RCC 7860 (cell line): ENCODE measurements around the gene OTOP2.

Experiments used
- DNase-seq: peaks from one replicate; pipeline ENCODE4 v3.0.0-alpha.2; 2015; ENCODE audit warnings: low spot score
- FAIRE-seq: peaks from 2 replicates; lab custom pipeline; 2012; peaks lifted over from hg19 to GRCh38; lab: Jason Lieb, UNC

OTOP2 gene, protein sequence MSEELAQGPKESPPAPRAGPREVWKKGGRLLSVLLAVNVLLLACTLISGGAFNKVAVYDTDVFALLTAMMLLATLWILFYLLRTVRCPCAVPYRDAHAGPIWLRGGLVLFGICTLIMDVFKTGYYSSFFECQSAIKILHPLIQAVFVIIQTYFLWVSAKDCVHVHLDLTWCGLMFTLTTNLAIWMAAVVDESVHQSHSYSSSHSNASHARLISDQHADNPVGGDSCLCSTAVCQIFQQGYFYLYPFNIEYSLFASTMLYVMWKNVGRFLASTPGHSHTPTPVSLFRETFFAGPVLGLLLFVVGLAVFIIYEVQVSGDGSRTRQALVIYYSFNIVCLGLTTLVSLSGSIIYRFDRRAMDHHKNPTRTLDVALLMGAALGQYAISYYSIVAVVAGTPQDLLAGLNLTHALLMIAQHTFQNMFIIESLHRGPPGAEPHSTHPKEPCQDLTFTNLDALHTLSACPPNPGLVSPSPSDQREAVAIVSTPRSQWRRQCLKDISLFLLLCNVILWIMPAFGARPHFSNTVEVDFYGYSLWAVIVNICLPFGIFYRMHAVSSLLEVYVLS

GRCh38 chr17:74924250-74924948 lies at the start of gene OTOP2:
Gene OTOP2, plus strand, starts transcription at chr17:74924273. Its CDS starts 360 bp downstream, at chr17:74924633.
- no peak for DNase-seq
- no peak for FAIRE-seq

DNA sequence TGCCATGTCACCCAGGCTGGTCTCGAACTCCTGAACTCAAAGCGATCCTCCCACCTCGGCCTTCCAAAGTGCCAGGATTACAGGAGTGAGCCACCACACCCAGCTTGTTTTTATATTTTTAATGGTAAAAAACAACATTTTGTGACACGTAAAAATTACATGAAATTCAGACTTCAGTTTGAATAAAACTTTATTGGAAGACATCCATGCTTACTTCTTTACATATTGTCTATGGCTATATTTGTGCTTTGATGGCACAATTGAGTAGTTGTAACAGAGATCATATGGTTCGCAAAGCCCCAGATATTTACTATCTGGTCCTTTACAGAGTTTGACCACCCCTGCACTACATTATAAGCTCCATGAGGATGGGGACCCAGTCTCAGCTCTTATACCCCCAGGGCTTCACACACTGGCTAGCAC lies 49.4 kb upstream of the OTOP2 start:
- DNase-seq = no peak
- no peak for FAIRE-seq

- FAIRE-seq = no peak
- no peak for DNase-seq
These were observed 48.7 kb upstream of the OTOP2 start for GRCh38 chr17:74875155-74875976.

GRCh38 chr17:74875977-74876593 lies 48.0 kb upstream of the OTOP2 start:
- FAIRE-seq (no peak), DNase-seq (no peak)

GRCh38 chr17:74877592-74878548 lies 46.2 kb upstream of the OTOP2 start:
- DNase-seq (no peak), FAIRE-seq (no peak)

DNA sequence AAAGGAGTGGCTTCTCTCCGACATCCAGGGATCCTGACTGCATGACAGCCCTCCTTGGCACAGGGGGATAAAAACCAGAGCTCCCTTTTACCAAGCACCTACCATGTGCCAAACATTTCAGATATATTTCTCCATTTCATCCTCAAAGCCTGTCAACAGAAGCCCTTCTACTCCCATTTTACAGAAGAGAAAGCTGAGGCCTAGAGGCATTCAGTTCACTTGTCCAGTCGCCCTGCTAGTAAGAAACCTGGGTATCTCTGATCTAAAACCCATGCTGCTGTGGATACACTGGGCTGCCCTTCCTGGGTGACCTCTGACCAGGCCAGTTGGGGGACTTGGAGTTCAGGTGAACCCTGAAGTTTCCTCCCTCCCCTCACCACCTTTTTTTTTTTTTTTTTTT lies 45.4 kb upstream of the OTOP2 start:
- DNase-seq = no peak
- FAIRE-seq = no peak

- no peak for FAIRE-seq
- no peak for DNase-seq
These were observed 44.8 kb upstream of the OTOP2 start for GRCh38 chr17:74879308-74879707.

GRCh38 chr17:74881073-74881472 lies 43.0 kb upstream of the OTOP2 start:
- DNase-seq (no peak), FAIRE-seq (no peak)

DNA sequence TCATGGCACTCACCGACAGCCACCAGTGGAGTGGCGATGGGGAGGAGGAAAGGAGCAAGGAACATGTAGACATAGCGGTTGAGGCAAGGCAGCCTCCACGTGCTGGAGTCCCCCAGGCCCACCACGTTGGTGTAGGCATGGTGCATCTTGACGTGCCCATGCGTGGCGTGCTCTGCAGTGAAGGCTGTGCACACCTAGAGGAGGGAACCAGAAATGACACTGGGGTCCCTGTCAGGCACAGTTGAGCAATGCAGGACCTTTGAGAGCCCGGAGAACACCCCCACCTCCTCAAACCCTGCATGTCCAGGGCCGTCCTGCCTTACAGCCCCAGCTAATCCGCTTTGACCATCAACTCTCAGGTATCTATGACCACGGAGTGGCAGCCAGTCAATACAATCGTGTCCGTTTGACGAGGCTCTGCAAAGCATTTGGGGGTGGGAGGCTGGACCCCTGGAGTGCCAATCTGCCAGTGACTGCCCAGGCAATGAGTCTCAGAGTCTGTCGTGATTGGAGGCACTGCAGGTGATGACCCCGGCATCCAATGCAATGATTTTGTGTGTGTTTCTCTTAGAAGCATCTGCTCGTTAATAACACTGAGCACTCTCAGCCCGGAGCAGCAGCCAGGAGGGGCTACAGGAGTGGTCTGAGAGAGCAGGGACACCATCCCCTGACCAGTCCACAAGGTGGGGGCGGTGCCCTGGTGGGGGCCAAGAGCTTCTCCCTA lies 41.4 kb upstream of the OTOP2 start:
- DNase-seq (no peak), FAIRE-seq (no peak)

GRCh38 chr17:74883241-74883745 lies 40.8 kb upstream of the OTOP2 start:
- FAIRE-seq = no peak
- no peak for DNase-seq

GRCh38 chr17:74888469-74888868 lies 35.6 kb upstream of the OTOP2 start:
- FAIRE-seq (no peak), DNase-seq (no peak)

GRCh38 chr17:74890554-74890953 lies 33.5 kb upstream of the OTOP2 start:
- DNase-seq (no peak), FAIRE-seq (no peak)

DNA sequence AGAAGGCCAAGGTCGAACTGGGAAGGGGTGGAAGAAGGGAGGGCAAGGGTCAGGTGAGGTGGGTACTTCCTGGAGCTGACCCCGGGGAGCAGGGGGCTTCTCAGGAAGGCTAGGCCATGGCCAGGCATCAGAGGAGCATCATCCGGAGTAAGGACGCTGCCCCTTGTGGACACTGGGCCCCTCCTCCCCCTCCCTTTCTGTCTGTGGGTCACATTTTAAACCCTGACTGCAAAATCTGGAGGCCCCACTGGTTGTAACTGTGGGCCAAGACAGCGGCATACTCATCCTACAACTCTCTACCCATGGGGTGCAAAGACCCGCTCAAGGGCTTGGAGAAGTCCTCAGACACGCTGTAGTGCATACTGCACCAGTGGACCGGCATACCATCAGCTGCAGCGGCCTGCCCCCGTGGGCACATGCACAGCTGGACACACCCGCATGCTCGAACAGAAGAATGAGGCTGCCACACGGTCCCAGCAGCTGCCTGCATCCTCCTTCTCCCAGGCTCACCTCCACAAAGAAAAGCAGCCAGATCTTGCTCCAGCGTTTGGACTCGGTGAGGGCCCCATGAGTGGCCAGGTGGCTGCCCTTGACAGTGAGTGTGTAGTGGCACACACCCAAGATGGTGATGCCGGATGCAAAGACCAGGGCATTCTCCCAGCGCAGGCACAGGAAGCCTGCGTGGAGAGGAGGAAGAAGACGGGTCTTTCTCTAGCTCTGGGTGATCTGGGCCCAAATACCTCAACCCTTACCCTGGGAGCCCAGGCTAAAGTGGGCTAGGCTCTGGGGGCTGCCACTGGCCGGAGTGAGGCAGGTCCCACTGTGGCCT lies 31.8 kb upstream of the OTOP2 start:
- DNase-seq (no peak), FAIRE-seq (no peak)

DNA sequence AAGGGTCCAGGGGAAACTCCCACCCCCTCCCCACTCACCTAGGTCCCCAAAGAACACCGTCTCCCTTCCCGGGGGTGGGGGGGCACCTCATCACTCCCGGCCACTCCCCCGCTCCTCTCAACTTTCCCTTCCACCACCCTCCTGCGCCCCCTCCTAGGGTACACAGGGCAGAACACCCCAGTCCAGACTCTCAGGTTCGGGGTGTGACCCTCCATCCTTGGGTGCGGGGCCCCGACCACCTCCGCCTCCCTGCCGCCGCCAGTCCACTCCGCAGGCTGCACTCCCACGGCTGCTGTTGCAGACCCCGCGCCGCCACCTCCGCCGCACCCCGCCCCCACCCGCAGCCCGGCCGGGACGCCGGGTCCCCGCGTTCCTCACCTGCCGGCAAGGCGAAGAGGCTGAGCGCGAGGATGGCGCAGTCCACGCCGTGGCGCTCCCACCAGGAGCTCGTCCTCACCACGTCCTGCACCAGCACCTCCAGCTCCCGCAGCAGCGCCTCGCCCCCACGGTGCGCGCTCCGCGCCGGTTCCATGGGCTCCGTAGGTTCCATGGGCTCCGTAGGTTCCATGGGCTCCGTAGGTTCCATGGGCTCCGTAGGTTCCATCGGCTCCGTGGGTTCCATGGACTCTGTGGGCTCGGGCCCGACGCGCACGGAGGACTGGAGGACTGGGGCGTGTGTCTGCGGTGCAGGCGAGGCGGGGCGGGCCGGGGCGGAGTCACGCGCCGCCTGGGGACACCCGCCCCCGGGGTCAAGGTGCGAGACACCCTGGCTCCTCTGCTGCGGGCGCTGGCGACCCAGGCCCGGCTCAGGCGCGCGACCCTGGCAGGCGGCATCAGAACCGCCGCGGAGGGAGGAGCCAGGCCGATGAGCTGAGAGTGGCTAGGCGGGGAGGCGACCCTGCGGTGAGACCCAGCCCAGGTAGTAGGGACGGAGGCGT lies 30.8 kb upstream of the OTOP2 start, which contains the start of gene FADS6:
Gene FADS6, minus strand, starts transcription at position 660 of the 938 bp plus-strand sequence. Its CDS starts 38 bp downstream, at position 622.
- DNase-seq = no peak
- FAIRE-seq = no peak

GRCh38 chr17:74893936-74894671 lies 30.0 kb upstream of the OTOP2 start:
- FAIRE-seq (no peak), DNase-seq (no peak)
